Tibial nerve (tissue), 4 donors: ENCODE measurements around the gene FILIP1.

ENCODE experiments used
- CTCF ChIP-seq, 5 experiments: fragments of 200-600 bp in 3 of 5; fragments of 450-650 bp in 2 of 5; sonication (generic) in 3 of 5; IDR thresholded peaks; one replicate each; pipeline ENCODE4 v1.5.1; 2016 to 2019; ENCODE audit warnings: antibody characterized with exemption in 5 of 5, mild to moderate bottlenecking in 3 of 5, moderate library complexity in 2 of 5
- EP300 ChIP-seq, 2 donors: sonication (generic); formaldehyde crosslinking; IDR thresholded peaks; one replicate each; pipeline ENCODE4 v1.6.1; 2017; ENCODE audit warnings: antibody characterized with exemption in 2 of 2, mild to moderate bottlenecking in 1 of 2
- POLR2A ChIP-seq, 2 donors: fragments of 450-650 bp; IDR thresholded peaks; one replicate each; pipeline ENCODE4 v1.6.1; 2017; ENCODE audit warnings: antibody characterized with exemption in 2 of 2, mild to moderate bottlenecking in 2 of 2, moderate library complexity in 2 of 2

DNA sequence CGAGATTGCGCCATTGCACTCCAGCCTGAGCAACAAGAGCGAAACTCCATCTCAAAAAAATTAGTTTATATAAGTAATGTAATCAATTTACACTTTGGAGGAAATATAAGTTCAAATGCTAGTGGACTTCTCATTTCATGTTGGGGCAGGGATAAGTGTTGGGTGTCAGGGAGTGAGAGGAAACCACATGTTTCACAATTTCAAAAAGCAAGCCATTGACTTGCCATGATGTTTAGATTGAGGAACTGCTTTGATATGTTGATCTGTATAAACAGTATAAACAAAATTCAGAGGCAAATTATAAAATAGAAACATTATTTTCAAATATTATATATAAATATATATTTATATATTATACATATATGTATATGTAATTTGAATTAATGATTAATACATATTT lies 42.7 kb downstream of the FILIP1 start:
- TF ChIP-seq CTCF (IDR thresholded peaks at IDR 0.05) (no peak), POLR2A (IDR thresholded peaks at IDR 0.05) (no peak), EP300 (IDR thresholded peaks at IDR 0.05) (no peak)
